CD14-positive monocyte (primary cell): ENCODE data around the gene KIF5B. TPM values are rescaled to one million over a fixed set of nuclear protein-coding genes. Genes with fewer than 3 reads are reported as not detected.

Experiments used
- DNase-seq, 3 donors: peaks; one replicate each; pipeline ENCODE4 v3.0.0-alpha.2; 2011 to 2022
- H2AFZ ChIP-seq: 2 replicates; pipeline ENCODE4 v1.6.0; 2012; ENCODE audit warnings: mild to moderate bottlenecking, low read depth, low read length, inconsistent platforms; ENCODE audit not compliant: insufficient read depth, poor library complexity, severe bottlenecking
- H3K27ac ChIP-seq, 2 donors: 1 replicate in 1 of 2; 2 replicates in 1 of 2; pipeline ENCODE4 v1.5.1; 2012 to 2013; ENCODE audit warnings: low read length in 2 of 2, control low read depth in 1 of 2, inconsistent platforms in 1 of 2, low read depth in 1 of 2, mild to moderate bottlenecking in 1 of 2
- H3K27me3 ChIP-seq, 2 donors: one replicate each; pipeline versions ENCODE4 v1.6.0 to v1.6.1; 2011 to 2013; ENCODE audit warnings: low read length in 2 of 2; ENCODE audit not compliant: control insufficient read depth in 2 of 2, insufficient read depth in 2 of 2
- H3K36me3 ChIP-seq, 2 donors: replicated peaks in 1 of 2; 1 replicate in 1 of 2; 2 replicates in 1 of 2; pipeline versions ENCODE4 v1.5.1 to v1.6.1; 2012 to 2013; ENCODE audit warnings: low read length in 2 of 2, control low read depth in 1 of 2, inconsistent platforms in 1 of 2, mild to moderate bottlenecking in 1 of 2; ENCODE audit not compliant: insufficient read depth in 2 of 2, control insufficient read depth in 1 of 2
- H3K4me1 ChIP-seq, 2 donors: 1 replicate in 1 of 2; 2 replicates in 1 of 2; pipeline versions ENCODE4 v1.5.1 to v1.6.1; 2012 to 2013; ENCODE audit warnings: low read length in 2 of 2, control low read depth in 1 of 2, inconsistent platforms in 1 of 2, mild to moderate bottlenecking in 1 of 2, moderate library complexity in 1 of 2; ENCODE audit not compliant: insufficient read depth in 2 of 2, control insufficient read depth in 1 of 2
- H3K4me2 ChIP-seq: replicated peaks from 2 replicates; pipeline ENCODE3; 2012; ENCODE audit warnings: low read length, moderate library complexity, mild to moderate bottlenecking; ENCODE audit not compliant: poor library complexity, severe bottlenecking; ENCODE audit errors: extremely low read depth
- H3K4me3 ChIP-seq, 3 experiments: fragments of 200-600 bp in 1 of 3; sonication (generic) in 1 of 3; replicated peaks in 1 of 3; 1 replicate in 2 of 3; 2 replicates in 1 of 3; pipeline ENCODE4 v1.5.1; 2011 to 2013; ENCODE audit warnings: low read length in 3 of 3, mild to moderate bottlenecking in 3 of 3, control low read depth in 2 of 3, low read depth in 2 of 3, inconsistent platforms in 1 of 3, moderate library complexity in 1 of 3
- H3K79me2 ChIP-seq: 2 replicates; pipeline ENCODE4 v1.6.0; 2012; ENCODE audit warnings: mild to moderate bottlenecking, control low read depth, inconsistent platforms, low read length, moderate library complexity; ENCODE audit not compliant: insufficient read depth
- H3K9ac ChIP-seq: 2 replicates; pipeline ENCODE4 v1.6.0; 2017; ENCODE audit warnings: low read length, mild to moderate bottlenecking; ENCODE audit not compliant: insufficient read depth, poor library complexity, severe bottlenecking
- H3K9me3 ChIP-seq, 2 donors: replicated peaks in 1 of 2; 1 replicate in 1 of 2; 2 replicates in 1 of 2; pipeline versions ENCODE4 v1.5.1 to v1.6.1; 2012 to 2013; ENCODE audit warnings: low read length in 2 of 2, control low read depth in 1 of 2; ENCODE audit not compliant: control insufficient read depth in 1 of 2, insufficient read depth in 1 of 2
- H4K20me1 ChIP-seq: 2 replicates; pipeline ENCODE4 v1.6.0; 2012; ENCODE audit warnings: mild to moderate bottlenecking, low read length, control low read depth, moderate library complexity; ENCODE audit not compliant: insufficient read depth
- H3K27ac Mint-ChIP-seq, 7 donors: one replicate each; pipeline ENCODE4 v1.8.0; 2020; ENCODE audit warnings: mild to moderate bottlenecking in 7 of 7, mixed read lengths in 7 of 7, moderate library complexity in 6 of 7, inconsistent platforms in 2 of 7
- H3K27me3 Mint-ChIP-seq, 3 donors: one replicate each; pipeline ENCODE4 v1.8.0; 2021 to 2022; ENCODE audit warnings: low read depth in 3 of 3, mild to moderate bottlenecking in 3 of 3, mixed read lengths in 3 of 3, moderate library complexity in 3 of 3, inconsistent platforms in 1 of 3
- H3K36me3 Mint-ChIP-seq, 2 donors: one replicate each; pipeline ENCODE4 v1.8.0; 2020; ENCODE audit warnings: mixed read lengths in 2 of 2, inconsistent platforms in 1 of 2, mild to moderate bottlenecking in 1 of 2
- H3K4me1 Mint-ChIP-seq: one replicate; pipeline ENCODE4 v1.8.0; 2020; ENCODE audit warnings: mild to moderate bottlenecking, mixed read lengths
- H3K4me3 Mint-ChIP-seq, 2 donors: one replicate each; pipeline ENCODE4 v1.8.0; 2020; ENCODE audit warnings: mild to moderate bottlenecking in 2 of 2, mixed read lengths in 2 of 2, moderate library complexity in 1 of 2
- H3K9me3 Mint-ChIP-seq, 7 donors: one replicate each; pipeline ENCODE4 v1.8.0; 2020 to 2022; ENCODE audit warnings: mixed read lengths in 7 of 7, mild to moderate bottlenecking in 6 of 7, moderate library complexity in 6 of 7, inconsistent platforms in 2 of 7
- WGBS: methylation state at CpG from one replicate; pipeline ENCODE4 v1.1.5; 2013; ENCODE audit warnings: missing lambda C conversion rate; ENCODE audit not compliant: insufficient coverage; 5-methylcytosine and 5-hydroxymethylcytosine counted together
- intact Hi-C, 2 donors: fragments of 100-400 bp; cut with micrococcal nuclease; formaldehyde crosslinking; loops; one replicate each; pipeline versions ENCODE4 v1.15.0 to v1.15.1; 2023
- polyA plus RNA-seq, 3 donors: library from polyadenylated mRNA; depleted of rRNA in 1 of 3; unstranded in 2 of 3; stranded (reverse) in 1 of 3; fragments of 300-500 nt in 2 of 3; fragments of >200 nt in 1 of 3; fragmentation: Illumina TruSeq in 2 of 3; gene quantifications; 1 replicate in 2 of 3; 2 replicates in 1 of 3; pipeline ENCODE4 v1.2.3, GENCODE V29; 2012 to 2021
- TF ChIP-seq, protein P1 (sequence below): fragments of 200-600 bp; IDR thresholded peaks from one replicate; pipeline ENCODE4 v1.8.0; 2022; ENCODE audit warnings: antibody characterized with exemption, mild to moderate bottlenecking

The KIF5B gene
- polyA plus RNA-seq, 3 donors, result 15.2 to 32.9 (median 18.9) TPM

DNA sequence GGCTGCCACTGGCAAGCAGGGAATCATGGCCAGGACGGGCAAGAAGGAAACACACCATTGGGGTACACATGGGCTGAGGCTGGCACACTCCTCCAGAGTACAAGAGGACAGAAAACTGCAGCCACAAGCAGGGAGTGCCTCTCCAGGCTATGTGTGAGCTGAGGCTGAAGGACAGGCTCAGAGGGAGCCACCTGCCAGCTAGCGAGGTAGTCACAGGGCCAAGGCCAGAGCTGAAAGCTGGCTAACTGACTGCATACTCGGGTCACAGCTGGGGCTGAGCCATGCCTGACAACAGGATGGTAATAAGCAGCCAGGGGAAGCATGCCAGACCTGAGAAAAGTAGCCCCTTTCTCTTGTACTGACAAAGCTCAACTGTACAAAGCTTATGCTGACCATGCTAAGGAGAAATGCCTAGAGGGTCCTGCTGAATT is 52.0 kb downstream of the KIF5B start:
- TF ChIP-seq, protein P1, sequence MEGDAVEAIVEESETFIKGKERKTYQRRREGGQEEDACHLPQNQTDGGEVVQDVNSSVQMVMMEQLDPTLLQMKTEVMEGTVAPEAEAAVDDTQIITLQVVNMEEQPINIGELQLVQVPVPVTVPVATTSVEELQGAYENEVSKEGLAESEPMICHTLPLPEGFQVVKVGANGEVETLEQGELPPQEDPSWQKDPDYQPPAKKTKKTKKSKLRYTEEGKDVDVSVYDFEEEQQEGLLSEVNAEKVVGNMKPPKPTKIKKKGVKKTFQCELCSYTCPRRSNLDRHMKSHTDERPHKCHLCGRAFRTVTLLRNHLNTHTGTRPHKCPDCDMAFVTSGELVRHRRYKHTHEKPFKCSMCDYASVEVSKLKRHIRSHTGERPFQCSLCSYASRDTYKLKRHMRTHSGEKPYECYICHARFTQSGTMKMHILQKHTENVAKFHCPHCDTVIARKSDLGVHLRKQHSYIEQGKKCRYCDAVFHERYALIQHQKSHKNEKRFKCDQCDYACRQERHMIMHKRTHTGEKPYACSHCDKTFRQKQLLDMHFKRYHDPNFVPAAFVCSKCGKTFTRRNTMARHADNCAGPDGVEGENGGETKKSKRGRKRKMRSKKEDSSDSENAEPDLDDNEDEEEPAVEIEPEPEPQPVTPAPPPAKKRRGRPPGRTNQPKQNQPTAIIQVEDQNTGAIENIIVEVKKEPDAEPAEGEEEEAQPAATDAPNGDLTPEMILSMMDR, result no peak
- peaks cover 17 to 33% of the 10 kb centered on the region in 2 donors for H3K36me3 Mint-ChIP-seq
- 93% methylated on average over 3 of the region's 3 CpGs for WGBS
- H3K4me1 Mint-ChIP-seq, result peaks cover 15% of the 10 kb centered on the region
- intact Hi-C loops, result loop anchor here in 1 of 2 donors (10.0 kb wide), 1 partner anchor 139 kb away; no protein-coding TSS in a partner anchor
- H3K4me3 ChIP-seq, result no peak overlapping the region
- no peak overlapping the region for H3K9ac ChIP-seq
- no peaks in the 10 kb centered on the region for H3K9me3 ChIP-seq
- peaks cover 2 to 8% of the 10 kb centered on the region in 2 donors for H3K4me1 ChIP-seq
- no peak overlapping the region for H3K4me2 ChIP-seq
- peaks cover 10 to 20% of the 10 kb centered on the region in 2 donors for H3K36me3 ChIP-seq
- no peak overlapping the region for H3K27ac ChIP-seq
- peaks cover 36% of the 10 kb centered on the region for H4K20me1 ChIP-seq
- peaks cover 0 to 3% (median 0%) of the 10 kb centered on the region in 3 donors for H3K27me3 Mint-ChIP-seq
- no peak for DNase-seq
- H3K27me3 ChIP-seq, result no peaks in the 10 kb centered on the region
- no peak overlapping the region for H3K4me3 Mint-ChIP-seq
- no peaks in the 10 kb centered on the region for H3K79me2 ChIP-seq
- H3K27ac Mint-ChIP-seq, result peak overlapping the region in 1 of 7 donors; percentile 42
- no peak overlapping the region for H2AFZ ChIP-seq
- no peaks in the 10 kb centered on the region for H3K9me3 Mint-ChIP-seq

DNA sequence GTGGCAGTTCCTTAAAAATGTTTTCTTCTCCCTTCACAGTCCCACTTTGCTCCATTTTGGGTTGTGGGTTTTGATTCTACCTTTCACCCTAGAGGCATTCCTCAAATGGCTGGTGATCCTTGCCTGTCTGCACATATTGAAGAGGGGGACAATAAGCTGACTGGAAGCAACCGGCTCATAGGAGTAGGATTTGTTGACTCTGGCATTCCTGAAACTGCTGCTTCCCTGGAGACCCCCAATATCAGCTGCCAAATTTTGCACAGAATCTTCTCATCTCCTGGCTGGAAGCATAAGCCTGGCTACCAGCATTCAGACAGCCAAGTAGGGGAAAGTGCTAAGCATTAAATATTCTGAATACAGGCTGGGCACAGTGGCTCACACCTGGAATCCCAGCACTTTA is 53.7 kb downstream of the KIF5B start:
- no CpG with 5 or more reads among the region's 1 CpG for WGBS
- TF ChIP-seq, protein P1, result no peak
- no peak for DNase-seq
- Histone ChIP-seq H3K4me2 (no peak overlapping the region), H3K27me3 (no peaks in the 10 kb centered on the region), H3K4me1 (peaks cover 2 to 8% of the 10 kb centered on the region in 2 donors), H3K36me3 (peaks cover 0 to 5% of the 10 kb centered on the region in 2 donors), H3K9ac (no peak overlapping the region), H3K4me3 (no peak overlapping the region), H3K79me2 (no peaks in the 10 kb centered on the region), H4K20me1 (peaks cover 24% of the 10 kb centered on the region), H2AFZ (no peak overlapping the region), H3K9me3 (no peaks in the 10 kb centered on the region), H3K27ac (no peak overlapping the region)
- Mint-ChIP-seq H3K27me3 (peaks cover 0 to 5% (median 0%) of the 10 kb centered on the region in 3 donors), H3K4me1 (peaks cover 15% of the 10 kb centered on the region), H3K27ac (peak overlapping the region in 1 of 7 donors; percentile 44), H3K9me3 (no peaks in the 10 kb centered on the region), H3K36me3 (peaks cover 7 to 17% of the 10 kb centered on the region in 2 donors), H3K4me3 (no peak overlapping the region)
- intact Hi-C loops, result loop anchor here in 1 of 2 donors (10.0 kb wide), 1 partner anchor 138 kb away; no protein-coding TSS in a partner anchor
